ENCODE data around the gene ZBTB40. TPM values are rescaled to one million over a fixed set of nuclear protein-coding genes. Genes with fewer than 3 reads are reported as not detected.

Gene ZBTB40
- total RNA-seq, 1 donor from 2014 or later: 15.3 TPM

- H3K36me3 Mint-ChIP-seq (ENCODE audit: low read depth, unreplicated experiment): no peaks in the 10 kb centered on the region
- H3K4me3 Mint-ChIP-seq (ENCODE audit: unreplicated experiment): no peak overlapping the region
- no peak overlapping the region for H3K9ac ChIP-seq (ENCODE audit: low read length)
- DNase-seq (ENCODE audit: low read depth): no peak
- H3K4me1 Mint-ChIP-seq (ENCODE audit: low read depth, unreplicated experiment): peaks cover 2% of the 10 kb centered on the region
- peaks cover 4% of the 10 kb centered on the region for H3K9me3 ChIP-seq (ENCODE audit: insufficient read depth, low read depth, low read length)
- no peak overlapping the region for H3K4me2 ChIP-seq (ENCODE audit: low read length)
- TF ChIP-seq CTCF (IDR thresholded peaks at IDR 0.05; ENCODE audit: insufficient read depth, low read depth, low read length) (no peak), EZH2 (IDR thresholded peaks at IDR 0.05; ENCODE audit: insufficient read depth, low read length) (no peak)
- no peaks in the 10 kb centered on the region for H3K9me3 Mint-ChIP-seq (ENCODE audit: unreplicated experiment)
- no peak overlapping the region for H3K4me3 ChIP-seq (ENCODE audit: insufficient read depth, low read depth, low read length)
- no peaks in the 10 kb centered on the region for H3K4me1 ChIP-seq (ENCODE audit: insufficient read depth, low read length)
- no peak for FAIRE-seq
- no peak overlapping the region for H2AFZ ChIP-seq (ENCODE audit: low read depth, low read length)
- H3K79me2 ChIP-seq (ENCODE audit: insufficient read depth, low read length): peaks cover 75% of the 10 kb centered on the region
- H3K36me3 ChIP-seq (ENCODE audit: insufficient read depth, low read length): no peaks in the 10 kb centered on the region
- H3K27me3 Mint-ChIP-seq (ENCODE audit: low read depth, unreplicated experiment): no peaks in the 10 kb centered on the region
- H3K27ac Mint-ChIP-seq (ENCODE audit: unreplicated experiment): no peak overlapping the region
- H3K27me3 ChIP-seq (ENCODE audit: insufficient read depth, low read length): no peaks in the 10 kb centered on the region
- no peak overlapping the region for H3K27ac ChIP-seq (ENCODE audit: low read depth, low read length)
- peaks cover 78% of the 10 kb centered on the region for H4K20me1 ChIP-seq (ENCODE audit: insufficient read depth, low read length)
These were observed 13.4 kb downstream of the ZBTB40 start for GRCh38 chr1:22465015-22465565.

GRCh38 chr1:22465671-22466070 lies 14.0 kb downstream of the ZBTB40 start:
- Histone ChIP-seq H3K9ac (ENCODE audit: low read length) (no peak overlapping the region), H3K4me3 (ENCODE audit: insufficient read depth, low read depth, low read length) (no peak overlapping the region), H2AFZ (ENCODE audit: low read depth, low read length) (no peak overlapping the region), H3K27ac (ENCODE audit: low read depth, low read length) (no peak overlapping the region), H3K4me2 (ENCODE audit: low read length) (no peak overlapping the region), H3K79me2 (ENCODE audit: insufficient read depth, low read length) (peaks cover 74% of the 10 kb centered on the region), H3K27me3 (ENCODE audit: insufficient read depth, low read length) (no peaks in the 10 kb centered on the region), H4K20me1 (ENCODE audit: insufficient read depth, low read length) (peaks cover 80% of the 10 kb centered on the region), H3K4me1 (ENCODE audit: insufficient read depth, low read length) (no peaks in the 10 kb centered on the region), H3K36me3 (ENCODE audit: insufficient read depth, low read length) (no peaks in the 10 kb centered on the region), H3K9me3 (ENCODE audit: insufficient read depth, low read depth, low read length) (peaks cover 4% of the 10 kb centered on the region)
- H3K4me1 Mint-ChIP-seq (ENCODE audit: low read depth, unreplicated experiment): peaks cover 6% of the 10 kb centered on the region
- FAIRE-seq (no peak), DNase-seq (ENCODE audit: low read depth) (no peak)
- no peak for TF ChIP-seq EZH2 (IDR thresholded peaks at IDR 0.05; ENCODE audit: insufficient read depth, low read length)
- TF ChIP-seq CTCF (IDR thresholded peaks at IDR 0.05; ENCODE audit: insufficient read depth, low read depth, low read length): no peak
- no peaks in the 10 kb centered on the region for H3K36me3 Mint-ChIP-seq (ENCODE audit: low read depth, unreplicated experiment)
- H3K27ac Mint-ChIP-seq (ENCODE audit: unreplicated experiment): no peak overlapping the region
- H3K4me3 Mint-ChIP-seq (ENCODE audit: unreplicated experiment): no peak overlapping the region
- H3K9me3 Mint-ChIP-seq (ENCODE audit: unreplicated experiment): no peaks in the 10 kb centered on the region
- no peaks in the 10 kb centered on the region for H3K27me3 Mint-ChIP-seq (ENCODE audit: low read depth, unreplicated experiment)

- H3K79me2 ChIP-seq (ENCODE audit: insufficient read depth, low read length): peaks cover 62% of the 10 kb centered on the region
- no peak for TF ChIP-seq EZH2 (IDR thresholded peaks at IDR 0.05; ENCODE audit: insufficient read depth, low read length)
- TF ChIP-seq CTCF (IDR thresholded peaks at IDR 0.05; ENCODE audit: insufficient read depth, low read depth, low read length): no peak
- H3K27me3 ChIP-seq (ENCODE audit: insufficient read depth, low read length): no peaks in the 10 kb centered on the region
- H3K4me3 ChIP-seq (ENCODE audit: insufficient read depth, low read depth, low read length): no peak overlapping the region
- FAIRE-seq (no peak), DNase-seq (ENCODE audit: low read depth) (no peak)
- H2AFZ ChIP-seq (ENCODE audit: low read depth, low read length): no peak overlapping the region
- no peaks in the 10 kb centered on the region for H3K36me3 ChIP-seq (ENCODE audit: insufficient read depth, low read length)
- H4K20me1 ChIP-seq (ENCODE audit: insufficient read depth, low read length): peaks cover 88% of the 10 kb centered on the region
- no peaks in the 10 kb centered on the region for H3K27me3 Mint-ChIP-seq (ENCODE audit: low read depth, unreplicated experiment)
- H3K4me2 ChIP-seq (ENCODE audit: low read length): no peak overlapping the region
- peaks cover 8% of the 10 kb centered on the region for H3K4me1 Mint-ChIP-seq (ENCODE audit: low read depth, unreplicated experiment)
- H3K27ac Mint-ChIP-seq (ENCODE audit: unreplicated experiment): no peak overlapping the region
- H3K9ac ChIP-seq (ENCODE audit: low read length): no peak overlapping the region
- H3K9me3 ChIP-seq (ENCODE audit: insufficient read depth, low read depth, low read length): peaks cover under 1% of the 10 kb centered on the region
- H3K27ac ChIP-seq (ENCODE audit: low read depth, low read length): no peak overlapping the region
- no peak overlapping the region for H3K4me3 Mint-ChIP-seq (ENCODE audit: unreplicated experiment)
- peaks cover 1% of the 10 kb centered on the region for H3K36me3 Mint-ChIP-seq (ENCODE audit: low read depth, unreplicated experiment)
- H3K4me1 ChIP-seq (ENCODE audit: insufficient read depth, low read length): no peaks in the 10 kb centered on the region
- no peaks in the 10 kb centered on the region for H3K9me3 Mint-ChIP-seq (ENCODE audit: unreplicated experiment)
These were observed 18.6 kb downstream of the ZBTB40 start for GRCh38 chr1:22470227-22470626.

Measured in astrocyte (in vitro differentiated cells and primary cell).